Stimulated activated CD4-positive, alpha-beta T cell treated with anti-CD3 and anti-CD28 coated beads, Interleukin-4, amount 100 ng/mL, for 48 hours (primary cell): ENCODE measurements around the gene VANGL1.

Source experiments
- DNase-seq, 2 donors: peaks; one replicate each; pipeline ENCODE4 v3.0.0-alpha.2; 2020; ENCODE audit warnings: low read depth in 2 of 2

The VANGL1 gene

DNA sequence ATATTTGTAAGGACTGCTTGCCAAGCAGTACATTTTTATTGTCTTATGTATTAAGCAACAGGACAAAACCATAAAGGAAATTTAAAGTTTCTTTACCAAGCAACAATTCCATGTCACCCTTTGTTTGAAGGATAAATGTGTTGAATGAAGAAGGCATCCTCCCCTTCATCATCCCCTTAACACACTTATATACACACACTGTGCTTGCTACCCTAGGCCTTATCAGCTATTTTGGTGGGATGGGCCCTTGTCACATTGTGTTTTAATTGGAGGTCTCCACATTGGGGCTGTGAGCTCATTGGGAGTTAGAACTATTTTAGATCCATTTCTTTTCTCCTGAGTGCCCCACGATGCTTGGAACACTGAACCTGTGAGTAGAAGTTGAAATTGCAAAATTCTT, 1.9 kb downstream of the VANGL1 start:
- no peak for DNase-seq

DNA sequence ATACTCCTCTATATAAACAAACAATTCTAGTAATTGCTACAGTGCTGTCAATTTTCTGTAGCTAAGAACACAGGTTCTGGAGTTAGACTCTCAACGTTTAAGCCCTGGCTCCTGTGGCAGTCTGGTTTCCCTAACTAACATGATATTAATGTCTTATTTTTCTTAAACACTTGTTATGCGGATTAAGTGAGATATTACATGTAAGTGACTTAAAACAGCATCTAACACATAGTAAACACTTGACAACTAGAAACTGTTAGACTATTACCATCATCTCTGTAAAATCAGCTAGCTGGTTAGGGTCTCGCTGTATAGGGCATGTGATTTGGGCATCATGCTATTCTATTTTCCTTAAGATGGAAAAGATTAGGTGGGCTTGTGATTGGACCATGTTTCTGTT, 2.3 kb downstream of the VANGL1 start:
- DNase-seq, result no peak

DNA sequence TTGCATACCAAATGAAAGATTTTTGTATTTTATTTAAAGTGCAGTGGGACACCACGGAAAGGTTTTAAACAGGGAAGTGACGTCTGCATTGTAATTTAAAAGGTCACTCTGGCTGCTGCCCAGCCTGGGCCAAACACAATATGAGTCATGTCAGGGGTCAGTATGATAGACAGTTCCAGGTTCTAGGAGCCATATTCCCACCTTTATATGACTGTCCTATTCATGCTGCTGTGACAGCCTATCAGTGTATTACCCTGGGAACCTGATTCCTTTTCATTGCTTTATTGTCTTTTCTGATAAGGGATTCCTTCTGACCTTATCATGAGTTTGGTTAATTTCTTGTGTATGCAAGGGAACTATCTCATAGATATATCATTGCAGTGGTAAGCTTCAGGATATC, 5.3 kb downstream of the VANGL1 start:
- DNase-seq, result no peak

DNA sequence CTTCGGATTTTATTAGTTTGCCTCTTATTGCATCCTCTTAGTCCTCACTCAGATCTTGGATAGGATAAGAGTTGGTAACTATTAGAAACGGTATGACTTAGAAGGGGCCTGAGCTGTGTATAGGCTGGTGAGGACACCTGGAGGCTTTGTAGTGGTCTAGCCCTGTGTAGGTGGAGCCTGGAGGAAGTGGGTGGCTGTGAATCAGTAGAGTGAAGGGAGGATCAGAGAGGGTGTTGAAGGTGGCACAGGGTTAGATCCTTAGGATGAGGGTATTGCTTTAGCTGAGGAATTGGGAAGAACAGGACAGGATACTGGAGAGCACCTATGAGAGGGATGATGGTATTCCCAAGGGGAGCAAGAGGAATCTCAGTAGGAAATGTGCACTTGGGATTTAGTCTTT, 5.7 kb downstream of the VANGL1 start:
- no peak for DNase-seq

DNA sequence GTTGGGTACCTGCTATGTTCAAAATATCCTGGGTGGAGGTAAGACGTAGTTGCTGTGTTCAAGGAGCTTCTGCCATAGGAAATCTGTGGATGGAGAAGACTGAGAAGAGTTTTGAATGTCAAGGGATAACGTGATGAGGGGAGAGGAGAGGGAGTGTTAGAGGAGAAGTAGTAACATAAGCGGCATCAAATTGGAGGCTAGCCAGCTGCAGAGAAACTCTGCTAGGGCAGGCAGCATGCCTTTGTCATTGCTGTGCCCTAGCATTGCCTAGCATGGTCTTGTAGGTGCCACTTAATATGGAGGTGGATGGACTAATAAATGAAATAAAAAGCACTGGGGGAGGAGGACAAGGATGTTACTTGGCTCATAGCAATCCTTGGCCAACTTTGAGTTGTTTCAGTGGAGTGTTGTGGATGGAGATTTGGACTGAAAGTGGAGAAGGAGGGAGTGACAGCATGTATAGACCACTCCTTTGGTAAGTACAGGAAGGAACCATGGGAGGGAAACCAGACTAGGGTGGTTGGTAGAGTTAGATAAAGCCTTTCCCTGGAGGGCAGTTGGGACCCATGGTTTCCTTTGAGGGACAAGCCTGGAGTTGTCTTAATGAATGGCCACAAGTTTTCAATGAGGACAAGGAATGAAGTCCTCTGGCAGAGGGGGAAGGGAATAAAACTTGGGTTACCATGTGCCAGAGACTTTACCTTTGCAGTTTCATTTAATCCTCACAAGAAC, 6.3 kb downstream of the VANGL1 start:
- DNase-seq, result no peak

DNA sequence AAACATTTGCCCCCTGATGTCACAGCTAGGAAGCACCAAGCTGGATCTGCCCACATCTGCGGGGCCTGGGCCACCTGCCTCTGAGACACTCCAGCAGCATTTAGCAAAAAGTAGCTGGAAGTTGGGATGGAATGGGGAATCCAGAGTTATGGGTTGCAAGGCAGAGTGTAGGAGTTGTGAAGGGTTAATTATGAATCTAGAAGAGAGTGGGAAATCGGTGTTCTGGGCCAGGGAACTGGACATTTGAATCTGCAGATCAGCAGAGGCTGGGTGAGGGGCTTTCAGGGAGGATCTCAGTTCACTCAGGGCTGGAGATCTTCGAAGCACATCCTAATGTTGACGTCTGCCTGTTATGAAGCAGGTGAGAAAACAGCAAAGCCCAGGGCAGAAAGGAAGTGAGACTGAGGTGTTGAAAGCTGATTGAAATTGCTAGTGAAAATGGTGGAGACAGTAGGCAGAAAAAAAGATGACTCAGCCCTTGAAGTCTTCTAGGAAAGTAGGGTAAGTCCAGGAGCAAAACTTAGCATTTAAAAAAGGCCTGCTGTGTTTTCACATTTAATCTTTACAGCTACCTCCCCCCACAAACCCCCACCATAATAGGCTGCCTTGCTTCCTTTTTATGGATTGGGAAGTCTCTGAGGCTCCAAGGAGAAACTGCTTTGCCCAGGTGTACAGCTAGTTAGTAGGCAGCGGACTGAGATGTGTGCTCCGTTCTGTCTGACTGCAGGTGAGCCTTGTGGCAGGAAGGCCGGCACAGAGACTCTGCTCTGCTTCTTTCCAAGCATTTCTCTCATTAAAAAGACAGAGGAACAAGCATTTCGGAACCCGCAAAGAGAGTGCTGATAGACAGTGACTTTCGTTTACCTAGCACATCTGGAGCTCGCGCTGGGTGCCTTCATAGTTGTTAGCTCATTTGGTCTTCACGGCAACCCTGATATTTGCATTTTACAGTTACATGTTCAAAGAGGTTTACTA, 7.2 kb downstream of the VANGL1 start:
- no peak for DNase-seq

DNA sequence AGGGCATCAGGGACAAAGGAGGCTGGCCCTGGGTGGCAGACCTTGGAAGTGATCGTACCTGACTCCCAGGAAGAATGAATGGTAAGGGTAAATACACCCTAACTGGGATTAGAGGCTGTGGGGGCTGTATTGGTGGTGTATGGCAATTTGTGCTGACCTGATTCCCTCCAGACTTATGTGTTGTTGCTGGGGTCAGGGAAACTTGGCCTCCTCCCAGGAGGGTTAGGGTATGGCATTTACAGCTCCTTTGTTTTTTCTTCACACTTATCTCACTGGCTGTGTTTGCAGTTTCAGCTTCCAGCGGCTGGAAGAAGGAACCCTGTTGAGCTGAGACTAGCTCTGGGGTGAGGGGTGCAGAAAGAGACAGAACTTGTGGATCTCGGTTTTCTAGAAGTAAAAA, 8.2 kb downstream of the VANGL1 start:
- no peak for DNase-seq

DNA sequence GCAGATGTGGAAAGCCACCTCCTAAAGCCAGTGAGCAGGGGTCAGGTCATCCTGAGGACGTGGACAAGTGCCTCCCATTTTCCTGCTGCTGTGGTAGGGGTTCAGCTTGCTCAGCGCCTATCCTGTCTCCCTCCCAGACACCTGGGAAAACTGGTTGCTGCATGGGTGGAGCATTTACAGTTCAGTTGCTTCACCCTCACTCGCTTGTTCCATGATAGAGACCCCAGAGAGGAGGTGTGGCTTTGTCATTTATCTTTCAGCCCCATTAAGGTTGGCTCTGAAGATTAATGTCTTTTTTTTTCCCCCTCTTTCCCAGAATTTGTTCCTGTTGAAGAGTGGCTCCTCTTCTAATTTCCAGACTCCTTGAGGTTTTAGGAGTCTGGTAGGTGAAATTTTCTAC, 9.2 kb downstream of the VANGL1 start:
- no peak for DNase-seq

DNA sequence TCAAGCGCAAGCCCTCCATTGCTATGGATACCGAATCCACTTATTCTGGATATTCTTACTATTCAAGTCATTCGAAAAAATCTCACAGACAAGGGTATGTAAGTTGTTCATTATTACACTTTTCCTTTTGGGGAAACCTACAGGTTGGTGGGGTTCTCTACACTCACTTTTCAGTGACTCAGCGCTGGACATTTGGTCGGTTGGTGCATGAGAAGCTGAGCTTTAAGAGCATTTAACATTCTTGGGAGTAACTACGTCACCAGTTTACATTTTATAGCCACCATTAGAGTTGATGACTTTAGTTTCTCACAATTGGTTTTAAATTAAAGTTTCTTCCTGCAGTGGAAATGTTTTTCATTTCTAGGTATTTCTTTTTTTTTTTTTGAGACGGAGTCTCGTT, 9.6 kb downstream of the VANGL1 start:
- no peak for DNase-seq

DNA sequence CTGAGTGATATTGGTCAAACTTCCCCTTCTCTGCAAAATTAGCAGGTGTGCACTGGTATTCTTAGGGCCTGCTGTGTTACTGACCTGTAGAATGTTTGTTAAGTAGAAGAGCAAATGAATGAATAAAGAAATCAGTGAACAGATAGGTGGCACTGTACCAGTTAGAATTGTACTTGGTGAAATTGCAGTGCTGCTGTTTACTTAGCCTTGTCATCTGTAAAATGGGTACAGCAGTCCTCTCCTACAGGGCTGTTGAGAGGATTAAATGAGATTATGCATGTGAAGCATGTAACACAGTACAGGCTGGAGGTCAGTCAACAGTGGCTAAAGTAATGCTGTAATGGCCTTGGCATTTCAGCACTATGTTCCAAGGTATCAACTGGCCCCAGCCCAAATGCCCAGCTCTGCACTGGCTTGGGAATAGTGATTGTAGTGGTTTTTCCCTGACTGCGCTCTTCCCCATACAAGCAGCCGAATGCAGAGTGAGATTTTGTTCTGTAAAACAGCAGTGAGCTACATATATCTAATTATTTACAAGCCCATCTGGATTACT, 10.5 kb downstream of the VANGL1 start:
- DNase-seq, result no peak

DNA sequence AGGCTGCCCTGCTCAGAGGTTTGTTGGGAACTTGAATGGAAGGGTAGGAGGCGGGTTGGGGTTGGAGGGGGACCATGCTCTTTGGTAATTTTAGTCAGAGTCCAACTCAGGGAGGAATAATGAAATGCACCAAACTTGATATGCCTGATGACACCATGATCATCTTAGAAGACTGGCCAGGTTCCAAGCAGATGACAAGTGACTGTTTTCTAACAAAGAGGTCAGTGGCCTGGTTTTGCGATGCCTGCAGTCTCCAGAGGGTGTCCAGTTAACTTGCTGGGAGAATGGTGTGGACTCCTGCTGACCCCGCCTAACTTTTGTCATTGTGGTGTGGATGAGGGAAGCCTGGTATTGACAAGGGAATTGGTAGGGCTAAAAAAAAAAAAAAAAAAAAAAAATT, 12.4 kb downstream of the VANGL1 start:
- DNase-seq, result no peak

DNA sequence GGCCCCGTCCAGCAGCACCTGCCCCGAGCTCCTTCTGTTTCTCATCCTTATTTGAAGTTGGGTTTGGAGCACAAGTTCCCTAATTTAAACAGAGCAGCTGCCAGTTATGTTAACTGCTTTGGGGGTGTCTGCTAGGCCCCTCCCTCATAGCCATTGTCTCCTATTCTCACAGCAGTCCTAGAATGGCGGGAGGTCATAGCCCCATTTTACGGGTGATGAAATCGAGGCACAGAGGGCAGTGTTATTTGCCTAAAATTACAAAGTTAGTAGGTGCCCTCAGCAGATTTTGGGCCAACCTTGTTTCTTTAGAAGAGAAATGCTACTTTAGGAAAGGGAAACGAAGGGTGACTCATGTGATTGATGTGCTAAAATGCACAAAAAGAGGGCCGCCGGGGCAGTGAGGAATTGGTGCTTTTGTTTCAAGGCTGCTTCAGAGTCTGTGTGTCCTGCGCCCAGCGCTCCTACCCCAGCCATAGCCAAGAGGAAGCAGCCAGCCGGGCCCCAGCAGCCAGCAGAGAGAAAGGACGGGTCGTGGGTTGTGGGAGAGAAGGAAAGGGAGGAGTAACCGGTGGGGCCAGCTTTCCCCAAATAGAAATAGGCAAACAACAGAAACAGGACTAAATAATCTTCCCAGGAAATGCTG, 13.0 kb downstream of the VANGL1 start:
- no peak for DNase-seq

DNA sequence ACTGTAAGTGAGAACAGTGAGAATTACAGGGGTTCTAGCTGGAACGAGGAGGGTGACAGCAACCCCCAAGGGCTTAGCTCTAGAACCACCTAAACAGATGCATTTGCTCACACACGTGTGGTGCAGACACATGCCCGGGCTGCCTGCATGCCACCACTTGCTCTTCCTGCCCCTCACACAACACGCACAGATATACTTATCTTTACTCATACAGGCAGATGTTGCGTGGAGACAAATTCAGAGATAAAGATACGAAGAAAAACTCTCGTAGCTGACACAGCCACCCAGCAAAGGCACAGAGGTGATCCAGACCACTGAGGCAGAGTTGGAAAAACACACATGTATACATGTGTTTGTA, 13.5 kb downstream of the VANGL1 start:
- no peak for DNase-seq

DNA sequence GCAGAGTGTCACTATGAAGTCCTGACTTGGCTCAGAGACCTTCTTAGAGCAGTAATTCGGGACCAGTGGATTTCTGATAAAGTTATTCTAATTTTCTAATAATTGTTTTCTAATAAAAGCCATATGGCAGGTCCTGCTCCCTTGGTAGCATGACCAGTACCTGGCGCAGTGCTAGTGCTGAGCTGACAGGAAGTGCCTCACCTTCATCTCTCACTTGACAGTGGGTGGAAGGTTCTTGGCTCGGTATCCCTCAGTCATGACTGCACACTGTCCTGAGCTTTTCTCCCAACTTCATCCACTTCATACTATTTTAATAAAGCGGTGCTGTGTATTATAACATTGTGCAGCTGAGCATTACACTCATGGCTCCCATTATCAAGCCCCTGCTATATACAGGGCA, 14.1 kb downstream of the VANGL1 start:
- no peak for DNase-seq

DNA sequence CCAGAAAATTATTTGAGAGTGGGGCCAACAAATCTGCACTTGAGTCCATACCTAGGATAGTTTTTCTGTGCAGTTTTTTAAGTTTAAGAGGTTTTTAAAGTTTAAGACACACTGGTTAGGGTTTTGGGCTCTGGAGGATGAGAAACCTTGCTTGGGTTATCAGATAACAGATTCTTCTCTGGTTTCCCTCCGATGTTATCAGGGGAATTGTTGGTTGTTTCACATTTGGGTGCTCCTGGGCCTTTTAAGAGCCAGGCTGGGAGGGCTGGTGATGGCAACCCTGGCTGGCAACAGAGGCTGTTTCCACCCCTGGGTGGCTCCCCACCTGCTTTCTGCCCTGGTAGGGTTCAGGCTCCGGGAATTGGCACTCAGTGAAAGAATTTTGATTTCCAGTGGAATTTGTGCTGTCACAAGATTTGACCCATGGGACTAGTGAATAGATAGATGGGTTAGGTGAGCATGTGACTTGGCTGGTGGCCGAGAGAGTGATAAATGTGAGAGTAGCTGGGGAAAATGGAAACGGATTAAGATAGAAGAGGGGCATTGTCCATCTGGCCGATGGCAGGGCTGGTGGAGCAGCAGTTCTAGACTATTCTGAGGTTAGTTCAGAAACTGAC, 14.8 kb downstream of the VANGL1 start:
- no peak for DNase-seq

DNA sequence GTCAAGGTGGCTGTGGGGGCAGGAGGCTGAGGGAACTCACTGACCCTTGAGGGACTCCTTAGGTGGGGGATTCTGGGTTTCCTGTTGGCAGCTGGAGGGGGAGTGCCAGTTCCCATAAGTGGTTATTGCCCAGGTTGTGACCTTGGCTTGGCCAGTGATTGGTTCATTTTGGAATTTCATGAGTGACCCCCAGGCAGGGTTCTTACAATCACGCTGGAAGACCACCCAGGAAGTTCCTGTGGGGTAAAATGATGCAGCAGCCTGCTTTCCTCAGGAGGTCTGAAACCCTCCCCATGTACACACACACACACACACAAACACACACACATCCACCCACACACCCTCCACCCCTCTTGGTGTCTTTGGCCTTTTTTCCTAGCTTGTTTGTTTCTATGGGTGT, 16.9 kb downstream of the VANGL1 start:
- DNase-seq, result no peak

DNA sequence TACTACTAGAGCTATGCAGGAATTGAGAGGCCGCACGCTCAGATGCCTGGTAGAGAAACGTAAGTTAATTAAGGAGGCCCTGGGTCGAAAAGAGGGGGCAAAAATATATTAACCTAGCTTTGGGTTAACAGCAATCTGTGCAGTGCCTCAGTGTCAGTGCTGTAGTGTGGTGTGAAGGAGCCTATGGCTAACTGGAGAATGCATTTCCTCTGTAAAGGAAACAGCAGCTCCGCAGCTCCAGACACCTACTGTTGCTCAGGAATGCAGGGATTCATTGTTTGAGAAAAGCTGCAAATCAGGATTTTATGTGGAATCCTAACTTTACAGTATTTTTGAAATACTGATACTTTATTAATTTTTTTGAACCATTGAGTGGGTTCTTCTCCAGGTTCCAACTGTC, 18.4 kb downstream of the VANGL1 start:
- DNase-seq, result no peak

DNA sequence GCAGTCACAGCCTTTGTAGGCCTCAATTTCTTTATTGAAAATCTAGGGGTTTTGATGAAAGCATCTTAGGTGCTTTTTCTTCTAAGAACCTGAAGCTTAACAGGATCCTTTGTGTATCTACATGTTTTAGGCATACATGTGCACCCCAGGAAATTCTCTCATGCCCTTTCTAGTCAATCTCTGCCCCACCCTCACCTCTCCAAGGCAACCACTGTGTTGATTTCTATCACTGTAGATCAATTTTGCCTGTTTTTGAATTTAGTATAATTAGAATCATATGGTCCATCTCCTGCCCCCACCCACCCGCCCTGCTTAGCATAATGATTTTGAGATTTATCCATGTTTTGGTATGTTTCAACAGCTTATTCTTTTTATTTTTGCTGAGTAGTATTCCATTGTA, 19.4 kb downstream of the VANGL1 start:
- no peak for DNase-seq

DNA sequence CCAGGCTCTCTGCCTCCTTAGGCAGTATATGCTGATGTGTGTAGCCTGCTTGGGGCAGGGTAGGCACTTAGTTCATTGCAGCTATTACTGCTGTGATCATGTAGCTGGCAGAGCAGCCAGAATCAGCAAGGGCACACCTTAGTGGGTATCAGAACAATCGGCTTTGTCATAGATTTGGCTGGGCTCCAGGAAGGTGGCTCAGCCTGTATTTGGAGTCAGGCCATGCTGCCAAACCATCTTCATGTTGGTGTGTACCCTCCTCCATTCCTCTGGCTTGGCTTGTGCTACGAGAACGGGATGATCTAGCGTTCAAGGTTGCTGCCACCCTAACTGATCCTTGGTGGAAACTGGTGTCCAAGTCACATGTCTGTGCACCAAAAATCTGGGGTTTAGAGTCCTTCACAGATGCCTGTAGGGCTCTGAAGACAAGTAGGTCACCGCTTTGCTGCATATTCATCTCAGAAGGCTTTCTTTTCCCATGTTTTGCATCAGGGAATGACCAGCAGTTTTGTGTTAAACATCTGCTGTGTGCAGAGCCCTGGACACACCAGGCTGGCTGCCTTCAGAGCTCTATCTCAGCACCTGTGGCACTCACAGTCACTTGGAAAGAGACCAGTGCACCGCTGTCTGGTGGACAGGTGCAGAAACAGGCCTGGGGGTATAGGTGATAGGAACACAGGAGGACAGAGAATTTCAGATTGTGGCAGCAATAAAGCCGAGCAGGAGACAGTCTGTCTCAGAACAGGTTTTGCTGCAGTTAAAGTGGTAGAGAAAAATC, 23.7 kb downstream of the VANGL1 start:
- no peak for DNase-seq

DNA sequence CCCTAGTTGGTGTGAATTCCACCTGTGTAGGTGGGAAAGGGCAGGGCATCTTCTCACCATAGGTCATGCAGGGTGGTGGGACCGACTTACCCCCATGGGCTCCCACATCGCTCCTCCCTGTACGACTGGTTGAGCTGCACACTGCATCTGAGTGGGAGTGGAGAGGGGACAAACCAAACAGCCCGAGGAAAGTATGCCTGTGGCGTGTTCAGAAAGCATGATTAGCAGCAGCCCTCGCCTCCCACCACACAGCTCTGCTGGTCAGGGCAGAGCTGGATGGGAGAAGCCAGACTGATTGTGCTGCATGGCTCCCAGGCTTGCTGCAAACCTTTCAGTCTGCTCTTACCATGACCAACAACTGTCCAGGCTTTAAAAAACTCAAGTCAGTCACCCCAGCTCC, 24.4 kb downstream of the VANGL1 start:
- no peak for DNase-seq

DNA sequence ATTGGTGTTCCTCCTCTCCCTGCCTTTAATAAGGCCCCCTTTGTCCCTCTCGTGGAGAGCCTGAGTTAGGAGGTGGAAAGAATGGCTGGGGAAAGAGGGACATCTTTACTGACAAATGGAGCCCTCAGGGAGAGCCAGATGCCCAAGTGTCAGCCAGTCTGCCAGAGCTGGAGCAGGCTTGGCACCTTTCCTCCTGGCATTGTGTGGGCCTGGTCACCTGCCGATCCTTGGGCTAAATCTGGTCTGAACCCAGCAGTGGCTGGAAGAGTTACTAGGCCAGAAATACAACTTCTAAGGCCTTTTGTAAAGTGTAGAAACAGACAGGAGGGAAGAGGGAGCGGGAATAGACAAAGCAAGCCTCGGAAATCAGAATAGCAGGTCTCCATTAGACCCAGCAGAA, 24.9 kb downstream of the VANGL1 start:
- DNase-seq, result no peak
